Measurements from ENCODE around the gene KRT81.

- no peak for TF ChIP-seq ELF4 (IDR thresholded peaks at IDR 0.05)
- no peak for TF ChIP-seq ARNT (IDR thresholded peaks at IDR 0.05)
- no peak for TF ChIP-seq FOXK2 (IDR thresholded peaks at IDR 0.05)
- TF ChIP-seq CTBP1 (IDR thresholded peaks at IDR 0.05; ENCODE audit: borderline replicate concordance) = no peak
- TF ChIP-seq NFRKB (IDR thresholded peaks at IDR 0.05) = no peak
- no peak for TF ChIP-seq SP1 (IDR thresholded peaks at IDR 0.05)
- TF ChIP-seq L3MBTL2 (conservative IDR thresholded peaks at IDR 0.05) = no peak
- TF ChIP-seq PKNOX1 (IDR thresholded peaks at IDR 0.05) = no peak
- TF ChIP-seq BHLHE40 (IDR thresholded peaks at IDR 0.05; ENCODE audit: borderline replicate concordance) = no peak
- no peak for TF ChIP-seq FOXM1 (IDR thresholded peaks at IDR 0.05; ENCODE audit: borderline replicate concordance)
- no peak for TF ChIP-seq FOXA1 (IDR thresholded peaks at IDR 0.05)
- no peak for TF ChIP-seq SUZ12 (IDR thresholded peaks at IDR 0.05)
These were observed 36.2 kb downstream of the KRT81 start for GRCh38 chr12:52254965-52255751.

Measured in HEK293T (cell line).